Kidney glomerular epithelial cell (primary cell): ENCODE measurements around the gene PGGHG.
"Not testable (repeated sequence)": the region's sequence is repeated elsewhere in the genome, so short reads cannot be mapped to it uniquely, and the experiment has no call there.

ENCODE experiments used
- DNase-seq: peaks from one replicate; lab custom pipeline; 2025; lab: John Stamatoyannopoulos, UW

The PGGHG gene

DNA sequence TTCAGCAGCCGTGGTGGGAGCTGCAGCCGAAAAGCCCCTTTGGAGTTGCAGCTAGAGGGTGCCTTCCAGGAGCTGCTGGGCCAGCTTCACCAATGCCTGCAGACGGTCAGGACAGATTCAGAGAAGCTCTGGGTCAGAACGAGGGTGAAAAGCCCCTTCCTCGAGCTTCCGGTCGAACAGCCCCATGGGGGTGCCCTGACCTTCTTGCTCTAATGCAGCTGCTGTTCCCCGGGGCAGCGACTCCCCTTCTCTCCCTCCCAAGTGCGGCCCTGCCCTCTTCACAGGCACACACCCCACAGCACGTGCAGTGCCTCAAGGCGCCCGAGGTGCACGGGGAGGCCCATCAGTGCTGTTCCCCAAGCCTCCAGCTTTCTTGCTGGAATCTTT, 41.4 kb downstream of the PGGHG start:
- no peak for DNase-seq

DNA sequence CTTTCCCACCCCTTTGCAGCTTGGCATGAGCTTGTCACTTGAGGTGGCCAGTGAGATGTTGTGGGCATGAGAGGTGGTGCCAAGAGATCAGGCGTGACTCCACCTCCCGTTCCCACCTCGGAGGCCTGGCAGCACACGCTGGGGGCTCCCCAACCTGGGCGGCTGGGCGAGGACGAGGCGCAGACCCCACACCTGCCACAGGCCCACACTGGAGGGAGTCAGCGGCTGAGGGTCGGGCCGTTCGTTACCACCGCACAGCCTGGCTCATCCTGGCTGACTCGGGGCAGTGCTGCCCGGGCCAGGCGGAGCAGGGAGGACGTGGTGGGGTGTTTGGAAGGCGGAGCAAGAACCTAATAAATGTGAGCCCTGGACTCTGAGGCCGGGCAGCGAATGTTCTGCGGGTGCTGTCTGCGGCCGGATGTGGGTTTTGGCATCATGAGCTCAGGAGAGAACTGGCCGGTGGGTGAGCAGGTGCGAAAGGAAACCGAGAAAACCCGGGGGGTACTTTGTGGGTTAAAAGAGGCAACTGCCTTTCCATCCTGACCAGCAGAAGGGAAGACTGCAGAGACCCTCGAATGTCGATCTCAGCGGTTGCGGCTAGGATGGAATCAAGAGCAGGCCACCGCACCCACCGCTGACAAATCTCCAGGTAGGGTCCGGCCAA, 41.9 kb downstream of the PGGHG start:
- DNase-seq: no peak

DNA sequence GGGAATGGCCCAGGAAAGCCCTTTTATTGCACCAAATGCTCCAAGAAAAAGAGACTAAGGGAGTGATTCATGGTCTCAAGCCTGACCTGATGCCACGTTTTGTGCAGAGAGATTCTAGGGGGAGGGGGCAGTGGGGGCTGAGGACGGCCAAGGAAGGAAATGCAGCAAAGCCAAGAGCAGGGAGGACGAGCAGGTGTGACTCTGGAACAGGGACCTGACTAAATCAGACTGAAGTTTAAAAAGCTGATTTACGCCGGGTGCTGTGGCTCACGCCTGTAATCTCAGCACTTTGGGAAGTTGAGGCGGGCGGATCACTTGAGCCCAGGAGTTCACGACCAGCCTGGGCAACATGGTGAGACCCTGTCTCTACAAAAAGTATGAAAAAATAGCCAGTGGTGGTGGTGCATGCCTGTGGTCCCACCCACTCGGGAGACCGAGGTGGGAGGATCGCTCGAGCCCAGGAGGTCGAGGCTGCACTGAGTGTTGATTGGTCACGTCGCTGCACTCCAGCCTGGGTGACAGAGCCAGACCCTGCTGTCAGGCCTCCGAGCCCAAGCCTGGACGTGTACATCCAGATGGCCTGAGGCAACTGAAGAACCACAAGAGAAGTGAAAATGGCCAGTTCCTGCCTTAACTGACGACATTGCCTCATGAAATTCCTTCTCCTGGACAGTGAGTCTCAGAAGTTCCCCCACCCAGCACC, 42.6 kb downstream of the PGGHG start:
- DNase-seq: no peak

GRCh38 chr11:332651-333480, 43.9 kb downstream of the PGGHG start:
- no peak for DNase-seq

DNA sequence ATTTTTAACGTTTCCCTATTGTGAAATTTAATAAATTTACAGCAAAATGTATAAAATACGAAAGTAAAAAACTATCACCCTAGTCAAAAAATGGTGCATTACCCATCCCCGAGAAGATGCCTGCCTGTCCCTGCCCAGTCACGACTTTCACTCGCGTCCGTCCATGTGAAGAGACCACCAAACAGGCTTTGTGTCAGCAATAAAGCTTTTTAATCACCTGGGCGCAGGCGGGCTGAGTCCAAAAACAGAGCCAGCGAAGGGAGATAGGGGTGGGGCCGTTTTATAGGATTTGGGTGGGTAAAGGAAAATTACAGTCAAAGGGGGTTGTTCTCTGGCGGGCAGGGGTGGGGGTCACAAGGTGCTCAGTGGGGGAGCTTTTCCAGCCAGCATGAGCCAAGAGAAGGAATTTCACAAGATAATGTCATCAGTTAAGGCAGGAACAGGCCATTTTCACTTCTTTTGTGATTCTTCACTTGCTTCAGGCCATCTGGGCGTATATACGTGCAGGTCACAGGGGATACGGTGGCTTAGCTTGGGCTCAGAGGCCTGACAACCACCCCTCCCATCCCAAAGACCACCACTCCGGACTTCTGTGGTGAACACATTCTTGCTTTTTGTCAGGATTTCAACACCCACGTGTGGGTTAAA, 44.8 kb downstream of the PGGHG start:
- not testable (repeated sequence) for DNase-seq

- DNase-seq: no peak
Measured at GRCh38 chr11:334264-334994, 45.5 kb downstream of the PGGHG start.

DNA sequence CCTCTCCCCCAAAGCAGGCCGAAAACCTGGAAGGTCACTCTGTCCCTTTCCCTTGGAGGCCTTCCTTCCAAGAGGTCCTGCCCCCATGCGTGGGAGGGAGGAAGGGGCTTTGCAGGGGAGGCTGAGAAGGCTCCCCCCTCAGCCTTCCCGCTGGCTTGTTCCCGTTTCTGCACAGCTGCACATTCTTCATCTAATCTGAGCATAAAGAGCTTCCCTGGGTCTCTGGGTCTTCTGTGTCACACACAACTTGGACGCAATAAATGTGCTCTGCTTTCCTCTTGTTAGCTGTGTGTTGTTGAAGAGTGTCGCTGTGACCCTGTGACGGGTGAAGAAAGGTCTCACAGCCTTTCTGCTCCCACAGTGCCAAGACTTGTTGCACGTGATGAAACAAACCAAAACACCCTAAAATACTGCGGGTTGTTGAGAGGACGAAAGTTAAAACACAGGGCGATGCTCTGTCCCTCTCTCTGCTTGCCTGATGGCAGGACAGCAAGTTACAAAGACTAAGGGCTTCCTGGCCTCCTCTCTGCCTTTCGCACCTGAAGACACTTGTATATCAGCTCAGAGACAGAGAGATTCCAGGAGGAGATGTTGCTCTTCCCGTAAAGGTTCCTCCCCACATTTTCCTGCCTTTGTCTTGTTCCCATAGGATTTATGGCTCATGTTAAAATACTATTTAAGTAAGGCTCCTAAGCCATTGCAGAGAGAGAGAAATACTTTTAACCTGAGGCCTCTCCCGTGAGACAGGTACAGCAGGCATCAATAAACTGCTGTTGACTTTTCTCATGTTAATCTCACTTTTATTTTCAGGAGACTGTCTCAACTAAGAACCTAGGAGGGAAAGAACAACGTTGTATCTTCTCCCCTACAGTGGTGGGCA, 47.1 kb downstream of the PGGHG start:
- no peak for DNase-seq

DNA sequence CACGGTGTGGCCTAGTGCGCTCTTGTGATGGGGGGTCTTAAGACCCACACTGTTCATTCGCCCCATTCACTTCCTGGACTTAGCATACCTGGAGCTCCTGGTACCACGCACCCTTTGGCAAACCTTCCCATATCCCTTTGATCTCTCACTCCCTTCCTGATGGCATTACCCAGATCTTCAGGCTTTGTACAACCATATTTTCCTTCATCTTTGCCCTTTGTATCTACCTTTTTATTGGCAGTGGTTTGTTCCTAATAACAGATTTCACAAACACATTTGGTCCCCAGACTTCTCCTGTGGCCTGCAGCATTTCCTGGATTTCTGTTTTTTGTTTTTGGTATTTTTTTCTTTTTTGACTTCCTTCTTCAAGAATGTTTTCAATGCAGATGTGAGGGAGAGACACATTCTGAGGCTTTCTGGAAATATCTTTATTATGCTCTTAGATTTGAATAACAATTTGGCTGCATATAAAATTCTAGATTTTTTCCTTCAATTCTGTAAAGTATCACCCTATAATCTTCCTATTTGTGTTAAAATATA, 47.8 kb downstream of the PGGHG start:
- no peak for DNase-seq

DNA sequence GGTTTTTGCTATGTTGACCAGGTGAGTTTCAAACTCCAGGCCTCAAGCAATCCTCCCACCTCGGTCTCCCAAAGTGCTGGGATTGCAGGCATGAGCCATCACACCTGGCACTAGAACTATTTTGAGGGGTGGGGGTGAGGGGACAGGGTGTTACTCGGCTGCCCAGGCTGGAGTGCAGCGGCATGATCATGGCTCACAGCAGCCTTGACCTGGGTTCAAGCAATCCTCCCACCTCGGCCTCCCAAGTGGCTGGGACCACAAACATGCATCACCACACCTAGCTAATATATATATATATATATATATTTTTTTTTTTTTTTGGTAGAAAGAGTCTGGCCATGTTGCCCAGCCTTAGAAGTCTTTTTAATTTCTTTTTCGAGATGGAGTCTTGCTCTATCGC, 48.8 kb downstream of the PGGHG start:
- DNase-seq: no peak

DNA sequence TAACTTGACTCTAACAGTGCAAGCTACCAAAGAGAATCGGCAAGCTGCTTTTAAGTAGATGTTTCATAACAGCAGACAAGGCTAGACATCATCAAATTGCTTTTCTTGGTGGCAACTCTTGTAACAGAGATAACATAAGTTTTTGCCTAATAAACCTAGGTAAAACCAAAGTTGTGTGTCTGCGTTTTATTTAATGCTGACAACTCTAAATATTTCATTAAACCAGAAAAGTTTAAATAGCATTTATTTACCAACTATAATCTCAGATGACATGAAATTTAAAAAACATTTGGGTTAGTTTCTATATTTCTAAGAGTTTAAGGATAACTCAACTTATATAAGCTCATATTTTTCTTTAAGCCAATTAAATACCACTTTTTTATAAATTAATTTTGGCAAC, 51.0 kb downstream of the PGGHG start:
- no peak for DNase-seq

- no peak for DNase-seq
Measured at GRCh38 chr11:340539-341512, 51.9 kb downstream of the PGGHG start.

DNA sequence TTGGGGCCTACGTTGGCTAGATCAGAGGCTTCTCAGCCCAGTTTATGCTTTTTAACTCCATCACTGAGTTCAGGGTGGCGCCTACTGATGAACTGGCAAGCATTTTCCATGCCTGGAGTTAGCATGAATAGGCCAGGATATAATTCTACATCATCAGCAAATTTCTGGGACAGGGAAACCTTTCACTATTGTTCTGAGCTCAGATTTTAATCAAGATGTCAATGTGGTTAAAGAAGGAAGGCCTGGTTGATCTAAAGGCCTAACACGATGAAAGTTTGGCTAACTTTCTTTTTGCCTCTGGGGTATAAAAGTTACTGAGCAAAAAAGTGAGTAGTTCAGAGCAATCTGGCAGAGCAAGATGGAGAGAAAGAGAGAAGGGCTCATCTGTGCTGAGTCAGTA, 53.4 kb downstream of the PGGHG start:
- DNase-seq: no peak

GRCh38 chr11:344836-345578, 56.1 kb downstream of the PGGHG start:
- DNase-seq: no peak
